ENCODE data around the gene GUSB. TPM values are rescaled to one million over a fixed set of nuclear protein-coding genes. Genes with fewer than 3 reads are reported as not detected.

Gene GUSB
- total and polyA plus RNA-seq, 10 of the 15 experiments (the other 5 are each of a cell fraction or from before 2014, with no cell fraction given), result 9.8 to 71.2 (median 45.4) TPM

GRCh38 chr7:65967361-65968155 is 14.5 kb downstream of the GUSB start:
- H3K9ac ChIP-seq (ENCODE audit: control insufficient read depth, insufficient read depth, low read length), result no peak overlapping the region
- H3K4me2 ChIP-seq (ENCODE audit: control insufficient read depth, insufficient read depth), result no peak overlapping the region
- no peaks in the 10 kb centered on the region for H3K4me1 ChIP-seq (ENCODE audit: control insufficient read depth, insufficient read depth, low read length)
- no peak for FAIRE-seq
- ChIA-PET SMC1A (ENCODE audit: uncharacterized antibody, unreplicated experiment) (no interaction called here), CTCF (no interaction called here), RAD21 (ENCODE audit: unreplicated experiment) (no interaction called here), POLR2A (no interaction called here)
- WGBS (ENCODE audit: insufficient coverage, insufficient replicate concordance, low lambda C conversion rate, missing lambda C conversion rate), result over 99% methylated on average over 17 of the region's 17 CpGs
- no peak overlapping the region for H3K4me3 ChIP-seq
- ATAC-seq, result no peak
- H3K79me2 ChIP-seq (ENCODE audit: control insufficient read depth, insufficient read depth, low read length), result no peaks in the 10 kb centered on the region
- BruUV-seq (replicated peaks), result no TSS peak
- no peaks in the 10 kb centered on the region for H3K9me3 ChIP-seq (replicated peaks; ENCODE audit: control insufficient read depth, insufficient read depth, low read length)
- intact Hi-C loops (cut with micrococcal nuclease; ENCODE audit: unreplicated experiment), result no loop called here
- DNase-seq (ENCODE audit: low read depth, low spot score), result no peak
- H2AFZ ChIP-seq (ENCODE audit: control insufficient read depth, low read depth, low read length), result no peak overlapping the region
- in situ Hi-C loops (cut with MboI), result no loop called here
- H3K27me3 ChIP-seq (replicated peaks in 1 of 2; ENCODE audit: control insufficient read depth in 2 of 2, insufficient read depth in 2 of 2, low read length in 1 of 2), result no peaks in the 10 kb centered on the region
- H4K20me1 ChIP-seq (ENCODE audit: control insufficient read depth, insufficient read depth), result no peaks in the 10 kb centered on the region
- H3K36me3 ChIP-seq (ENCODE audit: control insufficient read depth in 2 of 2, insufficient read depth in 2 of 2, low read length in 1 of 2), result peaks cover 5 to 24% of the 10 kb centered on the region in 2 experiments; a peak in 3 of 4 replicates
- H3K27ac ChIP-seq (ENCODE audit: control insufficient read depth, insufficient read depth), result no peak overlapping the region
- no peak for TF ChIP-seq GABPA (IDR thresholded peaks at IDR 0.05; ENCODE audit: low read depth)
- TF ChIP-seq ZNF687 (IDR thresholded peaks at IDR 0.05), result no peak
- no peak for TF ChIP-seq SP1 (IDR thresholded peaks at IDR 0.05; ENCODE audit: low read depth, low read length)
- no peak for TF ChIP-seq FOXM1 (IDR thresholded peaks at IDR 0.05; ENCODE audit: low read depth, low read length)
- TF ChIP-seq TAF1 (IDR thresholded peaks at IDR 0.05; ENCODE audit: borderline replicate concordance, low read depth, low read length), result no peak
- TF ChIP-seq RUNX3 (IDR thresholded peaks at IDR 0.05; ENCODE audit: low read length), result no peak
- TF ChIP-seq, protein P1, sequence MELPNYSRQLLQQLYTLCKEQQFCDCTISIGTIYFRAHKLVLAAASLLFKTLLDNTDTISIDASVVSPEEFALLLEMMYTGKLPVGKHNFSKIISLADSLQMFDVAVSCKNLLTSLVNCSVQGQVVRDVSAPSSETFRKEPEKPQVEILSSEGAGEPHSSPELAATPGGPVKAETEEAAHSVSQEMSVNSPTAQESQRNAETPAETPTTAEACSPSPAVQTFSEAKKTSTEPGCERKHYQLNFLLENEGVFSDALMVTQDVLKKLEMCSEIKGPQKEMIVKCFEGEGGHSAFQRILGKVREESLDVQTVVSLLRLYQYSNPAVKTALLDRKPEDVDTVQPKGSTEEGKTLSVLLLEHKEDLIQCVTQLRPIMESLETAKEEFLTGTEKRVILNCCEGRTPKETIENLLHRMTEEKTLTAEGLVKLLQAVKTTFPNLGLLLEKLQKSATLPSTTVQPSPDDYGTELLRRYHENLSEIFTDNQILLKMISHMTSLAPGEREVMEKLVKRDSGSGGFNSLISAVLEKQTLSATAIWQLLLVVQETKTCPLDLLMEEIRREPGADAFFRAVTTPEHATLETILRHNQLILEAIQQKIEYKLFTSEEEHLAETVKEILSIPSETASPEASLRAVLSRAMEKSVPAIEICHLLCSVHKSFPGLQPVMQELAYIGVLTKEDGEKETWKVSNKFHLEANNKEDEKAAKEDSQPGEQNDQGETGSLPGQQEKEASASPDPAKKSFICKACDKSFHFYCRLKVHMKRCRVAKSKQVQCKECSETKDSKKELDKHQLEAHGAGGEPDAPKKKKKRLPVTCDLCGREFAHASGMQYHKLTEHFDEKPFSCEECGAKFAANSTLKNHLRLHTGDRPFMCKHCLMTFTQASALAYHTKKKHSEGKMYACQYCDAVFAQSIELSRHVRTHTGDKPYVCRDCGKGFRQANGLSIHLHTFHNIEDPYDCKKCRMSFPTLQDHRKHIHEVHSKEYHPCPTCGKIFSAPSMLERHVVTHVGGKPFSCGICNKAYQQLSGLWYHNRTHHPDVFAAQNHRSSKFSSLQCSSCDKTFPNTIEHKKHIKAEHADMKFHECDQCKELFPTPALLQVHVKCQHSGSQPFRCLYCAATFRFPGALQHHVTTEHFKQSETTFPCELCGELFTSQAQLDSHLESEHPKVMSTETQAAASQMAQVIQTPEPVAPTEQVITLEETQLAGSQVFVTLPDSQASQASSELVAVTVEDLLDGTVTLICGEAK (IDR thresholded peaks at IDR 0.05; ENCODE audit: borderline replicate concordance), result no peak
- no peak for TF ChIP-seq BMI1 (IDR thresholded peaks at IDR 0.05; ENCODE audit: borderline replicate concordance)
- no peak for TF ChIP-seq ZNF274 (IDR thresholded peaks at IDR 0.05; ENCODE audit: insufficient read depth, insufficient read length)
- no peak for TF ChIP-seq ATF3 (IDR thresholded peaks at IDR 0.05; ENCODE audit: borderline replicate concordance, extremely low read depth, low read depth, low read length)
- TF ChIP-seq, protein P2, sequence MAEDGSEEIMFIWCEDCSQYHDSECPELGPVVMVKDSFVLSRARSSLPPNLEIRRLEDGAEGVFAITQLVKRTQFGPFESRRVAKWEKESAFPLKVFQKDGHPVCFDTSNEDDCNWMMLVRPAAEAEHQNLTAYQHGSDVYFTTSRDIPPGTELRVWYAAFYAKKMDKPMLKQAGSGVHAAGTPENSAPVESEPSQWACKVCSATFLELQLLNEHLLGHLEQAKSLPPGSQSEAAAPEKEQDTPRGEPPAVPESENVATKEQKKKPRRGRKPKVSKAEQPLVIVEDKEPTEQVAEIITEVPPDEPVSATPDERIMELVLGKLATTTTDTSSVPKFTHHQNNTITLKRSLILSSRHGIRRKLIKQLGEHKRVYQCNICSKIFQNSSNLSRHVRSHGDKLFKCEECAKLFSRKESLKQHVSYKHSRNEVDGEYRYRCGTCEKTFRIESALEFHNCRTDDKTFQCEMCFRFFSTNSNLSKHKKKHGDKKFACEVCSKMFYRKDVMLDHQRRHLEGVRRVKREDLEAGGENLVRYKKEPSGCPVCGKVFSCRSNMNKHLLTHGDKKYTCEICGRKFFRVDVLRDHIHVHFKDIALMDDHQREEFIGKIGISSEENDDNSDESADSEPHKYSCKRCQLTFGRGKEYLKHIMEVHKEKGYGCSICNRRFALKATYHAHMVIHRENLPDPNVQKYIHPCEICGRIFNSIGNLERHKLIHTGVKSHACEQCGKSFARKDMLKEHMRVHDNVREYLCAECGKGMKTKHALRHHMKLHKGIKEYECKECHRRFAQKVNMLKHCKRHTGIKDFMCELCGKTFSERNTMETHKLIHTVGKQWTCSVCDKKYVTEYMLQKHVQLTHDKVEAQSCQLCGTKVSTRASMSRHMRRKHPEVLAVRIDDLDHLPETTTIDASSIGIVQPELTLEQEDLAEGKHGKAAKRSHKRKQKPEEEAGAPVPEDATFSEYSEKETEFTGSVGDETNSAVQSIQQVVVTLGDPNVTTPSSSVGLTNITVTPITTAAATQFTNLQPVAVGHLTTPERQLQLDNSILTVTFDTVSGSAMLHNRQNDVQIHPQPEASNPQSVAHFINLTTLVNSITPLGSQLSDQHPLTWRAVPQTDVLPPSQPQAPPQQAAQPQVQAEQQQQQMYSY (CRISPR knock-in tag; IDR thresholded peaks at IDR 0.05), result no peak

Measured in GM12878 (cell line).